RWPE2 (cell line): ENCODE data around the gene TADA2A.

ENCODE experiments used
- ATAC-seq: fragments of 200-7000 bp; cut with Tn5 transposase; 3 replicates; pipeline ENCODE4 v1.9.1; 2021; ENCODE audit warnings: low read depth
- DNase-seq: peaks from one replicate; pipeline ENCODE4 v3.0.0-alpha.2; 2020; ENCODE audit warnings: low spot score
- H3K27ac ChIP-seq: fragments of 450-650 bp; 2 replicates; pipeline ENCODE4 v1.5.1; 2017; ENCODE audit warnings: mild to moderate bottlenecking; ENCODE audit not compliant: poor library complexity, severe bottlenecking
- H3K27me3 ChIP-seq: fragments of 250-450 bp; sonication (Bioruptor Pico); 2 replicates; pipeline ENCODE4 v1.5.1; 2021; ENCODE audit warnings: mild to moderate bottlenecking, moderate library complexity; ENCODE audit not compliant: insufficient read depth, poor library complexity, severe bottlenecking
- H3K36me3 ChIP-seq: fragments of 250-450 bp; sonication (Bioruptor Pico); 2 replicates; pipeline ENCODE4 v1.5.1; 2020; ENCODE audit warnings: low read depth, mild to moderate bottlenecking, moderate library complexity
- H3K4me1 ChIP-seq: fragments of 250-450 bp; sonication (Bioruptor Pico); 2 replicates; pipeline ENCODE4 v1.5.1; 2021; ENCODE audit warnings: mild to moderate bottlenecking, moderate library complexity; ENCODE audit not compliant: insufficient read depth, poor library complexity, severe bottlenecking
- H3K4me3 ChIP-seq: fragments of 250-450 bp; sonication (Bioruptor Pico); 2 replicates; pipeline ENCODE4 v1.5.1; 2021; ENCODE audit warnings: mild to moderate bottlenecking, moderate library complexity; ENCODE audit not compliant: severe bottlenecking
- H3K9me3 ChIP-seq: fragments of 250-450 bp; sonication (Bioruptor Pico); 2 replicates; pipeline ENCODE4 v1.5.1; 2021; ENCODE audit warnings: mild to moderate bottlenecking, moderate library complexity; ENCODE audit not compliant: severe bottlenecking
- TF ChIP-seq, protein P1 (sequence below): fragments of 450-650 bp; IDR thresholded peaks from one replicate; pipeline ENCODE4 v1.5.1; 2017; ENCODE audit warnings: mild to moderate bottlenecking, moderate library complexity; ENCODE audit not compliant: poor library complexity, severe bottlenecking

The TADA2A gene

DNA sequence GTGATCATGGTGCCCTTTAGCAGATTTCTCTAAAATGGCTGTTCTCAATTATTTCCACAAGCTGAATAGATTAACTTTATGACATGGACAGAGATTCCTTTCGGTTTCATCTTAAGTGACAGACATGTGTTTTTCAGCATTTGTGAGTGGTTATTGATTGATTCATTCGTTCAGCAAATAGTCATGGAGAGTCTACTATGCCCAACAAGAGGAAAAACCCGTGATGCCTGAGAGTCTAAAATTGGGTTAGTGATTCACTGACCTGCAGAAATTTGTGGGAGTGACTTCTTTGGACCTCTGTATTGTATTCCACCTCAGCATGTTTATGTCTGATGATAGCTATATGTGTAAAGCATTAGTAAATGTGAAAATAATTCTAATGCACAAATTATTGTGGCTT lies 55.0 kb downstream of the TADA2A start:
- ATAC-seq (no peak), DNase-seq (no peak)
- H3K4me1 ChIP-seq: peaks cover 18% of the 10 kb centered on the region
- peaks cover 44% of the 10 kb centered on the region for H3K36me3 ChIP-seq
- H3K4me3 ChIP-seq: no peak overlapping the region
- H3K27ac ChIP-seq: no peak overlapping the region
- H3K9me3 ChIP-seq: no peaks in the 10 kb centered on the region
- TF ChIP-seq, protein P1, sequence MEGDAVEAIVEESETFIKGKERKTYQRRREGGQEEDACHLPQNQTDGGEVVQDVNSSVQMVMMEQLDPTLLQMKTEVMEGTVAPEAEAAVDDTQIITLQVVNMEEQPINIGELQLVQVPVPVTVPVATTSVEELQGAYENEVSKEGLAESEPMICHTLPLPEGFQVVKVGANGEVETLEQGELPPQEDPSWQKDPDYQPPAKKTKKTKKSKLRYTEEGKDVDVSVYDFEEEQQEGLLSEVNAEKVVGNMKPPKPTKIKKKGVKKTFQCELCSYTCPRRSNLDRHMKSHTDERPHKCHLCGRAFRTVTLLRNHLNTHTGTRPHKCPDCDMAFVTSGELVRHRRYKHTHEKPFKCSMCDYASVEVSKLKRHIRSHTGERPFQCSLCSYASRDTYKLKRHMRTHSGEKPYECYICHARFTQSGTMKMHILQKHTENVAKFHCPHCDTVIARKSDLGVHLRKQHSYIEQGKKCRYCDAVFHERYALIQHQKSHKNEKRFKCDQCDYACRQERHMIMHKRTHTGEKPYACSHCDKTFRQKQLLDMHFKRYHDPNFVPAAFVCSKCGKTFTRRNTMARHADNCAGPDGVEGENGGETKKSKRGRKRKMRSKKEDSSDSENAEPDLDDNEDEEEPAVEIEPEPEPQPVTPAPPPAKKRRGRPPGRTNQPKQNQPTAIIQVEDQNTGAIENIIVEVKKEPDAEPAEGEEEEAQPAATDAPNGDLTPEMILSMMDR: no peak
- H3K27me3 ChIP-seq: no peaks in the 10 kb centered on the region

DNA sequence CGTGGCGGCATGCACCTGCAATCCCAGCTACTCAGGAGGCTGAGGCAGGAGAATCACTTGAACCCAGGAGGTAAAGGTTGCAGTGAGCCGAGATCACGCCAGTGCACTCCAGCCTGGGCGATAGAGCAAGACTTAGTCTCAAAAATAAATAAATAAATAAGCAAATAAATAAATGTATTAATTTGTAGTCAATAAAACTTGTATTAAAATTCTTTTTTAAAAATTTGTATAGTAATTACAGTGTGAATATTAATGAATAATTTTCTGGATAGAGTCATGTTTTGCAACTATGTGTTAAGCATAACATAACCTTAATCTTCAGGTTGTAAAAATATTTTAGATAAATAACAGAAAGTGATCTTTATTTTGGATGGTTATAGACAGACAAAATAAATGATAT lies 55.8 kb downstream of the TADA2A start:
- Histone ChIP-seq H3K27me3 (no peaks in the 10 kb centered on the region), H3K4me1 (peaks cover 19% of the 10 kb centered on the region)
- TF ChIP-seq, protein P1: no peak

DNA sequence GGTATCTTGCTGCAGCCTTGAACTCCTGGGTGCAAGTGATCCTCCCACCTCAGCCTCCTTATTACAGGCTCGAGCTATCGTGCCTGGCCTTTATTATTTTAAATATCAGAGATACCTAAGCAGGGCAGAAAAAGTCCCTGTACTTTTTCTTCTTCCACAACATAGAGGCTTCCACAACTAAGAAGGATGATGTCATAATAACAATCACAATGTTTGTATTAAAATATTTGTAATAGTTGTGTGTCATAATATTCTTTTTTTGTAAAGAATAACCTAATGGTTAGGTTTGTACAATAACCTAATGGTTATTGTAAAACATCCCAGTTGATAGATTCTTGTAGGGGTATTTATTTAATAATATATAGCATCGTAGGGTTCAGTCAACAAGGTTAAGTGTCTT lies 56.4 kb downstream of the TADA2A start:
- no peaks in the 10 kb centered on the region for H3K9me3 ChIP-seq
- H3K36me3 ChIP-seq: peaks cover 47% of the 10 kb centered on the region
- TF ChIP-seq, protein P1: no peak
- ATAC-seq (no peak), DNase-seq (no peak)
- H3K4me1 ChIP-seq: peaks cover 19% of the 10 kb centered on the region
- no peak overlapping the region for H3K27ac ChIP-seq
- H3K4me3 ChIP-seq: no peak overlapping the region
- H3K27me3 ChIP-seq: no peaks in the 10 kb centered on the region

More for the DNA sequence above, 55.8 kb downstream of the TADA2A start:
- peaks cover 47% of the 10 kb centered on the region for H3K36me3 ChIP-seq
- ATAC-seq (no peak), DNase-seq (no peak)
- H3K9me3 ChIP-seq: no peaks in the 10 kb centered on the region
- no peak overlapping the region for H3K27ac ChIP-seq
- no peak overlapping the region for H3K4me3 ChIP-seq

DNA sequence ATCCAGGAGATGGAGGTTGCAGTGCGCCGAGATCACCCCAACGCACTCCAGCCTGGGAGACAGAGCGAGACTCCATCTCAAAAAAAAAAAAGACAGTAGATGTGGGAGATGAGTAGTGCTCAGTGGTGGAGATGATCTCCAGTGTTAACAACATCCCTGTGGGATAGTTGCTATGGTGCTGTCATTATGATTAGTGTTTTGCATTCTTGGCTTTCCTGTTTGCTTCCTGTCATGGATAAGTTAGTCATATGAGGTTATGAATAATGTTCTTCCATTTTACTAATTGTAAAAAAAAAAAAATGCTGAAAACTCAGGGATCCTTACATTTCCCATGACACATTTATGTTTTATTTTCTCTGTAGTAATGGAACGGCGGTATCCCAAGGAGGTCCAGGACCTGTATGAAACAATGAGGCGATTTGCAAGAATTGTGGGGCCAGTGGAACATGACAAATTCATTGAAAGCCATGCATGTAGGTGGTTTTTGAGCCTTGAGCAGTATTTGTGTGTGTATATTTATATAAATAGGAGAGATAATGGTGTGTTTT lies 58.5 kb downstream of the TADA2A start:
- Histone ChIP-seq H3K9me3 (no peaks in the 10 kb centered on the region), H3K4me1 (peaks cover 19% of the 10 kb centered on the region), H3K36me3 (peaks cover 57% of the 10 kb centered on the region), H3K4me3 (no peak overlapping the region), H3K27me3 (no peaks in the 10 kb centered on the region), H3K27ac (peak overlapping the region; percentile 73)
- TF ChIP-seq, protein P1: no peak
- peak; percentile 84 for ATAC-seq
- DNase-seq: no peak

DNA sequence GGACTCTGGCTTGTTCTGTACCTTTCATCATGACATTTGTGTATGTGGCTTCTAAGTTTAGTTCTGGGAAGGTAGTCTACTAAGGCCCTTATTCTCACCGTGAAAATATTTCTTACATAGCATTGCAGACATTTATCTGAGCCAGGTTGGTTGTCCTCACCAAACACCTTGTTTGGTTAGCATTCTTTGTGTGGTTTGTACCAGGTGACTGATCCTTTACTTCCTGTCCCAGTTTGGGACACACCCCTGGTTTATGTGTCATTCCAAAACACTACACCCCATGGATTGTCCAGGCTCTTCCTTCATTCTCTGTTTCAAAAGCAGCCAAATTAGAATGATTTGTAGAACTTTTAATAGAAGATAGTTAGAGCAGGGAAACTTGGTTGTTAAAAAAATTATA lies 59.8 kb downstream of the TADA2A start:
- no peaks in the 10 kb centered on the region for H3K9me3 ChIP-seq
- peaks cover 69% of the 10 kb centered on the region for H3K36me3 ChIP-seq
- no peak overlapping the region for H3K4me3 ChIP-seq
- no peaks in the 10 kb centered on the region for H3K27me3 ChIP-seq
- no peak for DNase-seq
- H3K4me1 ChIP-seq: peaks cover 19% of the 10 kb centered on the region
- peak overlapping the region; percentile 73 for H3K27ac ChIP-seq
- TF ChIP-seq, protein P1: no peak
- peak; percentile 84 for ATAC-seq
